Measurements from ENCODE around the gene YIPF4. TPM values are rescaled to one million over a fixed set of nuclear protein-coding genes. Genes with fewer than 3 reads are reported as not detected.

YIPF4 gene
- polyA plus RNA-seq, 1 donor (not counting 4 experiments of a cell fraction or from before 2014, with no cell fraction given), result 22.7 TPM

DNA sequence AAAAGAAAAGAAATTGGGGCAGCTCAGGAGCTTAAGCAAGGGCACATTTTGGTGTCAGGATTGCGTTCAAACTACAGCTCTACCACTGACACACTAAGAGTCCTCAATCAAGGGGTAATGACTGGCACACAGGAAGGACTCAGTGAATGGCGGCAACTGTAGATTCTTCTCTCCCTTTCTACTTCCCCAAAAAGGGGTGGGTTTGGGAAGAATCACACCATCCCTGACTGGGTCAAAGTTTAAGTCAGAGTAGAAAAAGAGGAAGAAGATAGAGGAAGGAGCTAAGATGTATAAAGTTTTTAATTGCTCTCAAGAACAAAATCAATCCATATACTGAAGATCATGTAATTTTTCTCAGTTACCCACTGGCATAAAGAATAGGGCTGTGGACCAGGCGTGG, 15.6 kb upstream of the YIPF4 start:
- FAIRE-seq (no peak), DNase-seq (ENCODE audit: low read depth, low spot score) (no peak)
- Histone ChIP-seq H3K27ac (ENCODE audit: control insufficient read depth, insufficient read depth, low read length) (no peak overlapping the region), H3K4me3 (ENCODE audit: control insufficient read depth in 2 of 3, extremely low read depth in 1 of 3, insufficient read depth in 2 of 3, low read depth in 1 of 3, low read length in 3 of 3) (no peak overlapping the region), H3K27me3 (ENCODE audit: control insufficient read depth, extremely low read depth, insufficient read depth, low read length) (no peaks in the 10 kb centered on the region), H2AFZ (ENCODE audit: control insufficient read depth, low read length) (no peak overlapping the region), H3K36me3 (ENCODE audit: control insufficient read depth in 2 of 2, extremely low read depth in 1 of 2, insufficient read depth in 2 of 2, low read length in 2 of 2) (no peaks in the 10 kb centered on the region), H3K9me1 (ENCODE audit: control insufficient read depth, extremely low read depth, insufficient read depth, low read length) (no peaks in the 10 kb centered on the region), H3K4me2 (ENCODE audit: control insufficient read depth, extremely low read depth, insufficient read depth, low read depth, low read length) (no peak overlapping the region), H3K4me1 (ENCODE audit: control insufficient read depth, extremely low read depth, insufficient read depth, low read length) (no peaks in the 10 kb centered on the region), H3K79me2 (ENCODE audit: control insufficient read depth, insufficient read depth, low read length) (no peaks in the 10 kb centered on the region), H3K9ac (ENCODE audit: control insufficient read depth, extremely low read depth, insufficient read depth, low read length) (no peak overlapping the region), H3K9me3 (ENCODE audit: control insufficient read depth, low read depth, low read length) (no peaks in the 10 kb centered on the region), H4K20me1 (ENCODE audit: control insufficient read depth, extremely low read depth, insufficient read depth, low read length) (no peaks in the 10 kb centered on the region)
- dilution Hi-C loops (cut with MboI; ENCODE audit: extremely low pct_ligation_motif_present, low sequenced_read_pairs), result no loop called here
- TF ChIP-seq EZH2 (IDR thresholded peaks at IDR 0.05; ENCODE audit: low read length), result no peak
- TF ChIP-seq, protein P1, sequence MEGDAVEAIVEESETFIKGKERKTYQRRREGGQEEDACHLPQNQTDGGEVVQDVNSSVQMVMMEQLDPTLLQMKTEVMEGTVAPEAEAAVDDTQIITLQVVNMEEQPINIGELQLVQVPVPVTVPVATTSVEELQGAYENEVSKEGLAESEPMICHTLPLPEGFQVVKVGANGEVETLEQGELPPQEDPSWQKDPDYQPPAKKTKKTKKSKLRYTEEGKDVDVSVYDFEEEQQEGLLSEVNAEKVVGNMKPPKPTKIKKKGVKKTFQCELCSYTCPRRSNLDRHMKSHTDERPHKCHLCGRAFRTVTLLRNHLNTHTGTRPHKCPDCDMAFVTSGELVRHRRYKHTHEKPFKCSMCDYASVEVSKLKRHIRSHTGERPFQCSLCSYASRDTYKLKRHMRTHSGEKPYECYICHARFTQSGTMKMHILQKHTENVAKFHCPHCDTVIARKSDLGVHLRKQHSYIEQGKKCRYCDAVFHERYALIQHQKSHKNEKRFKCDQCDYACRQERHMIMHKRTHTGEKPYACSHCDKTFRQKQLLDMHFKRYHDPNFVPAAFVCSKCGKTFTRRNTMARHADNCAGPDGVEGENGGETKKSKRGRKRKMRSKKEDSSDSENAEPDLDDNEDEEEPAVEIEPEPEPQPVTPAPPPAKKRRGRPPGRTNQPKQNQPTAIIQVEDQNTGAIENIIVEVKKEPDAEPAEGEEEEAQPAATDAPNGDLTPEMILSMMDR (optimal IDR thresholded peaks at IDR 0.05 in 1 of 3, IDR thresholded peaks at IDR 0.05 in 1 of 3, conservative IDR thresholded peaks at IDR 0.05 in 1 of 3; ENCODE audit: extremely low read depth in 1 of 3, insufficient read depth in 2 of 3, low read length in 3 of 3), result no peak

DNA sequence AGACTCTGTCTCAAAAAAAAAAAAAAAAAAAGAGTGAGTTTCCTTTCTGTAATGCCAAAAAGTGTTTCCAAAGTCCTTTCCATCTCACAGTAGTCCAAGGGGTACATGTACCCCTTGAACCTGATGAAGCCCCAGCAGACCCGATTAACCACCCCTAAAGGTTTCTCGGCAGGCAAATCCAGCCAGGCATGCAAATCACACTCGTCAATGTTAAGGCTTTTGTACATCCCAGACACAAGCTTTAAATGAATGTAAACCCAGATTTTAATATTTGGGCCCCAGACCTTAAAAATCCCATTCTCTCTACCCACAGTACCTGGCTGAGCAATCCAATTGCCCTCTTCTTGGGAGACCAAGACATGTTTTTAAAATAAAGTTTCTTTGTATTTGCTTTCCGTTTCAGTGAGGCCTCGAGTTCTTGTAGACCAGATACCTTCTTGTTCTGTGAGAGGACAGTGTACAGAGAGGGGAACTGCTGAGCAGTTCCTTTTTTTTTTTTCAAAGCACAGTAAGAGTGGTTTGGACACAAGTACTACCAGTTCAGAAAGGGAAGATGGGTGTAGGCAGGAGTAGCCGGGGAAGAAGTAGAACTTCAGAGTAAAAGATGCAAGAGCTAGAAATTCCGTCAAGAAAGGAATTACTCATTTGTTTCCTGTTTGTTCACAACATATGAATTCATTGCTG, 13.1 kb upstream of the YIPF4 start, which contains the start of gene NLRC4:
Gene NLRC4 (minus strand): TSS at position 465 of the 684 bp plus-strand sequence. CDS start 8,111 bp downstream, outside the sequence.
- Histone ChIP-seq H3K4me1 (ENCODE audit: control insufficient read depth, extremely low read depth, insufficient read depth, low read length) (no peaks in the 10 kb centered on the region), H2AFZ (ENCODE audit: control insufficient read depth, low read length) (no peak within 1 kb of the TSS), H3K79me2 (ENCODE audit: control insufficient read depth, insufficient read depth, low read length) (no peaks in the 10 kb centered on the region), H3K36me3 (ENCODE audit: control insufficient read depth in 2 of 2, extremely low read depth in 1 of 2, insufficient read depth in 2 of 2, low read length in 2 of 2) (no peaks in the 10 kb centered on the region), H3K27ac (ENCODE audit: control insufficient read depth, insufficient read depth, low read length) (no peak within 1 kb of the TSS), H3K9ac (ENCODE audit: control insufficient read depth, extremely low read depth, insufficient read depth, low read length) (no peak within 1 kb of the TSS), H3K4me2 (ENCODE audit: control insufficient read depth, extremely low read depth, insufficient read depth, low read depth, low read length) (no peak within 1 kb of the TSS), H3K27me3 (ENCODE audit: control insufficient read depth, extremely low read depth, insufficient read depth, low read length) (no peaks in the 10 kb centered on the region), H3K9me1 (ENCODE audit: control insufficient read depth, extremely low read depth, insufficient read depth, low read length) (no peaks in the 10 kb centered on the region), H4K20me1 (ENCODE audit: control insufficient read depth, extremely low read depth, insufficient read depth, low read length) (no peaks in the 10 kb centered on the region), H3K9me3 (ENCODE audit: control insufficient read depth, low read depth, low read length) (no peaks in the 10 kb centered on the region), H3K4me3 (ENCODE audit: control insufficient read depth in 2 of 3, extremely low read depth in 1 of 3, insufficient read depth in 2 of 3, low read depth in 1 of 3, low read length in 3 of 3) (no peak within 1 kb of the TSS)
- FAIRE-seq (no peak), DNase-seq (ENCODE audit: low read depth, low spot score) (no peak)
- TF ChIP-seq, protein P1 (optimal IDR thresholded peaks at IDR 0.05 in 1 of 3, IDR thresholded peaks at IDR 0.05 in 1 of 3, conservative IDR thresholded peaks at IDR 0.05 in 1 of 3; ENCODE audit: extremely low read depth in 1 of 3, insufficient read depth in 2 of 3, low read length in 3 of 3), result no peak
- TF ChIP-seq EZH2 (IDR thresholded peaks at IDR 0.05; ENCODE audit: low read length), result no peak
- dilution Hi-C loops (cut with MboI; ENCODE audit: extremely low pct_ligation_motif_present, low sequenced_read_pairs), result no loop called here

All from keratinocyte (primary cell).